HTERT RPE-1 (cell line): ENCODE results near the gene ARHGAP42.

Experiments used
- in situ Hi-C: fragments of 300-500 bp; cut with MboI; formaldehyde crosslinking; loops from 4 replicates; pipeline ENCODE4 v1.14.3; 2020; ENCODE audit warnings: low sequenced_read_pairs

ARHGAP42 gene

GRCh38 chr11:100948936-100949335 lies 261.8 kb downstream of the ARHGAP42 start:
- in situ Hi-C loops: no loop called here

GRCh38 chr11:100949443-100949842 lies 262.4 kb downstream of the ARHGAP42 start:
- in situ Hi-C loops: no loop called here

- in situ Hi-C loops: no loop called here
Observed at GRCh38 chr11:100955318-100955717, 268.2 kb downstream of the ARHGAP42 start.

- in situ Hi-C loops: no loop called here
Observed at GRCh38 chr11:100956351-100956750, 269.3 kb downstream of the ARHGAP42 start.

- in situ Hi-C loops: no loop called here
Observed at GRCh38 chr11:100957499-100957898, 270.4 kb downstream of the ARHGAP42 start.

GRCh38 chr11:100961633-100962032 lies 274.5 kb downstream of the ARHGAP42 start:
- in situ Hi-C loops: no loop called here

GRCh38 chr11:100963375-100963774 lies 276.3 kb downstream of the ARHGAP42 start:
- in situ Hi-C loops: no loop called here

- in situ Hi-C loops: no loop called here
Observed at GRCh38 chr11:100964435-100964834, 277.3 kb downstream of the ARHGAP42 start.

- in situ Hi-C loops: no loop called here
Observed at GRCh38 chr11:100965346-100965745, 278.3 kb downstream of the ARHGAP42 start.

- in situ Hi-C loops: no loop called here
Observed at GRCh38 chr11:100966366-100966765, 279.3 kb downstream of the ARHGAP42 start.

GRCh38 chr11:100969008-100969407 lies 281.9 kb downstream of the ARHGAP42 start:
- in situ Hi-C loops: no loop called here

- in situ Hi-C loops: no loop called here
Observed at GRCh38 chr11:100970283-100971164, 283.4 kb downstream of the ARHGAP42 start.

GRCh38 chr11:100972046-100972445 lies 285.0 kb downstream of the ARHGAP42 start:
- in situ Hi-C loops: no loop called here

GRCh38 chr11:100978442-100978841 lies 291.4 kb downstream of the ARHGAP42 start:
- in situ Hi-C loops: no loop called here

- in situ Hi-C loops: no loop called here
Observed at GRCh38 chr11:100978939-100979338, 291.9 kb downstream of the ARHGAP42 start.

GRCh38 chr11:100980156-100980555 lies 293.1 kb downstream of the ARHGAP42 start:
- in situ Hi-C loops: no loop called here

- in situ Hi-C loops: no loop called here
Observed at GRCh38 chr11:100981196-100981824, 294.2 kb downstream of the ARHGAP42 start.

- in situ Hi-C loops: no loop called here
Observed at GRCh38 chr11:100984668-100985067, 297.6 kb downstream of the ARHGAP42 start.

GRCh38 chr11:100990931-100991330 lies 303.8 kb downstream of the ARHGAP42 start:
- in situ Hi-C loops: no loop called here

GRCh38 chr11:100991541-100991940 lies 304.5 kb downstream of the ARHGAP42 start:
- in situ Hi-C loops: no loop called here

GRCh38 chr11:100994966-100995365 lies 307.9 kb downstream of the ARHGAP42 start:
- in situ Hi-C loops: no loop called here

- in situ Hi-C loops: no loop called here
Observed at GRCh38 chr11:100999756-101000155, 312.7 kb downstream of the ARHGAP42 start.
